ENCODE measurements around the gene SYNGR2. TPM values are rescaled to one million over a fixed set of nuclear protein-coding genes. Genes with fewer than 3 reads are reported as not detected.

SYNGR2 gene
- total and polyA plus RNA-seq, 2 donors (not counting 1 experiment from before 2014, with no cell fraction given), result 390 to 442 TPM

GRCh38 chr17:78180508-78180907, 12.1 kb downstream of the SYNGR2 start:
- Histone ChIP-seq H3K9ac (ENCODE audit: low read length) (no peak overlapping the region), H3K27ac (ENCODE audit: low read length in 2 of 2) (peak overlapping the region in 1 of 2 donors; percentile 11), H3K36me3 (replicated peaks in 1 of 2; ENCODE audit: control extremely low read depth in 1 of 2, control insufficient read depth in 1 of 2, extremely low read depth in 1 of 2, insufficient read depth in 2 of 2, low read length in 1 of 2) (peaks cover 0 to 7% of the 10 kb centered on the region in 2 experiments), H3K4me1 (ENCODE audit: control insufficient read depth in 2 of 2, insufficient read depth in 2 of 2, low read length in 2 of 2) (peaks cover 28% of the 10 kb centered on the region in 2 donors), H3K4me2 (replicated peaks; ENCODE audit: low read depth, low read length, poor library complexity, severe bottlenecking) (peak overlapping the region; percentile 36), H3K9me3 (ENCODE audit: control extremely low read depth in 1 of 3, control insufficient read depth in 2 of 3, insufficient read depth in 1 of 3, low read length in 2 of 3) (no peaks in the 10 kb centered on the region), H2AFZ (ENCODE audit: insufficient read depth, low read depth, low read length, poor library complexity, severe bottlenecking) (no peak overlapping the region), H4K20me1 (ENCODE audit: control insufficient read depth, insufficient read depth, low read length, poor library complexity, severe bottlenecking) (no peaks in the 10 kb centered on the region), H3K79me2 (ENCODE audit: control insufficient read depth, insufficient read depth, low read length) (peaks cover 13% of the 10 kb centered on the region), H3K27me3 (replicated peaks in 1 of 4; ENCODE audit: control extremely low read depth in 1 of 4, control insufficient read depth in 3 of 4, insufficient read depth in 4 of 4, low read length in 3 of 4) (no peaks in the 10 kb centered on the region), H3K4me3 (ENCODE audit: control extremely low read depth in 1 of 5, extremely low read depth in 1 of 5, insufficient read depth in 1 of 5, low read depth in 2 of 5, low read length in 4 of 5) (no peak overlapping the region)
- ChIA-PET POLR2A (interaction anchor here (0.6 to 19.6 kb wide), 3 partner anchors 13 to 65 kb away, joined by 4 to 432 read pairs (median 11); partner anchors contain the start of genes TMC6 and TMC8), CTCF (interaction anchor here (0.9 to 19.2 kb wide), 4 partner anchors 42 to 242 kb away, joined by 3 to 357 read pairs (median 73); no protein-coding TSS in a partner anchor)
- TF ChIP-seq CTCF (IDR thresholded peaks at IDR 0.05) (no peak), EZH2 (IDR thresholded peaks at IDR 0.05; ENCODE audit: borderline replicate concordance, insufficient read depth, low read depth, low read length, poor library complexity, severe bottlenecking) (no peak)
- ATAC-seq (ENCODE audit: low read depth) (no peak), DNase-seq (no peak)
- no peaks in the 10 kb centered on the region for H3K27me3 Mint-ChIP-seq
- H3K4me3 Mint-ChIP-seq, result peak overlapping the region; percentile 29
- intact Hi-C loops (cut with micrococcal nuclease), result no loop called here
- peaks cover 39% of the 10 kb centered on the region for H3K4me1 Mint-ChIP-seq
- H3K9me3 Mint-ChIP-seq (ENCODE audit: insufficient read depth), result no peaks in the 10 kb centered on the region
- H3K27ac Mint-ChIP-seq, result peak overlapping the region; percentile 62
- 100% methylated on average over 1 of the region's 2 CpGs for WGBS (ENCODE audit: insufficient coverage)

- ChIA-PET POLR2A (interaction anchor here (0.7 to 19.6 kb wide), 2 partner anchors 28 to 48 kb away, joined by 5 to 432 read pairs; partner anchors contain the start of genes TMC6 and TMC8), CTCF (interaction anchor here (13.0 to 19.2 kb wide), 2 partner anchors 44 to 71 kb away, joined by 142 to 357 read pairs; no protein-coding TSS in a partner anchor)
- intact Hi-C loops (cut with micrococcal nuclease), result no loop called here
- DNase-seq (no peak), ATAC-seq (ENCODE audit: low read depth) (no peak)
- H3K4me1 Mint-ChIP-seq, result peaks cover 29% of the 10 kb centered on the region
- Histone ChIP-seq H3K36me3 (replicated peaks in 1 of 2; ENCODE audit: control extremely low read depth in 1 of 2, control insufficient read depth in 1 of 2, extremely low read depth in 1 of 2, insufficient read depth in 2 of 2, low read length in 1 of 2) (no peaks in the 10 kb centered on the region), H3K27me3 (replicated peaks in 1 of 4; ENCODE audit: control extremely low read depth in 1 of 4, control insufficient read depth in 3 of 4, insufficient read depth in 4 of 4, low read length in 3 of 4) (no peaks in the 10 kb centered on the region), H4K20me1 (ENCODE audit: control insufficient read depth, insufficient read depth, low read length, poor library complexity, severe bottlenecking) (no peaks in the 10 kb centered on the region), H3K79me2 (ENCODE audit: control insufficient read depth, insufficient read depth, low read length) (peaks cover 4% of the 10 kb centered on the region), H3K4me1 (ENCODE audit: control insufficient read depth in 2 of 2, insufficient read depth in 2 of 2, low read length in 2 of 2) (peaks cover 13 to 20% of the 10 kb centered on the region in 2 donors), H2AFZ (ENCODE audit: insufficient read depth, low read depth, low read length, poor library complexity, severe bottlenecking) (no peak overlapping the region), H3K4me2 (replicated peaks; ENCODE audit: low read depth, low read length, poor library complexity, severe bottlenecking) (no peak overlapping the region), H3K27ac (ENCODE audit: low read length in 2 of 2) (no peak overlapping the region), H3K9ac (ENCODE audit: low read length) (no peak overlapping the region), H3K4me3 (ENCODE audit: control extremely low read depth in 1 of 5, extremely low read depth in 1 of 5, insufficient read depth in 1 of 5, low read depth in 2 of 5, low read length in 4 of 5) (no peak overlapping the region), H3K9me3 (ENCODE audit: control extremely low read depth in 1 of 3, control insufficient read depth in 2 of 3, insufficient read depth in 1 of 3, low read length in 2 of 3) (no peaks in the 10 kb centered on the region)
- H3K9me3 Mint-ChIP-seq (ENCODE audit: insufficient read depth), result no peaks in the 10 kb centered on the region
- H3K27ac Mint-ChIP-seq, result no peak overlapping the region
- no peak overlapping the region for H3K4me3 Mint-ChIP-seq
- TF ChIP-seq CTCF (IDR thresholded peaks at IDR 0.05) (no peak), EZH2 (IDR thresholded peaks at IDR 0.05; ENCODE audit: borderline replicate concordance, insufficient read depth, low read depth, low read length, poor library complexity, severe bottlenecking) (no peak)
- H3K27me3 Mint-ChIP-seq, result no peaks in the 10 kb centered on the region
- 97% methylated on average over 9 of the region's 13 CpGs for WGBS (ENCODE audit: insufficient coverage)
Observed at GRCh38 chr17:78182504-78182903, 14.1 kb downstream of the SYNGR2 start.

All from B cell (primary cell).